Neural progenitor cell (in vitro differentiated cells): ENCODE measurements around the gene PP2D1.

Experiments used
- EZH2 ChIP-seq: fragments of 200-600 bp; sonication (generic); IDR thresholded peaks from 2 replicates; pipeline ENCODE4 v1.6.1; 2017; ENCODE audit warnings: antibody characterized with exemption, mild to moderate bottlenecking, moderate library complexity
- EZH2phosphoT487 ChIP-seq: fragments of 200-600 bp; sonication (generic); IDR thresholded peaks from 2 replicates; pipeline ENCODE4 v1.6.1; 2017; ENCODE audit warnings: antibody characterized with exemption
- TF ChIP-seq, protein P1 (sequence below): fragments of 200-600 bp; sonication (generic); IDR thresholded peaks from 2 replicates; pipeline ENCODE4 v1.5.1; 2017; ENCODE audit warnings: antibody characterized with exemption, mild to moderate bottlenecking

GRCh38 chr3:19940643-19941042, 71.4 kb downstream of the PP2D1 start:
- TF ChIP-seq, protein P1, sequence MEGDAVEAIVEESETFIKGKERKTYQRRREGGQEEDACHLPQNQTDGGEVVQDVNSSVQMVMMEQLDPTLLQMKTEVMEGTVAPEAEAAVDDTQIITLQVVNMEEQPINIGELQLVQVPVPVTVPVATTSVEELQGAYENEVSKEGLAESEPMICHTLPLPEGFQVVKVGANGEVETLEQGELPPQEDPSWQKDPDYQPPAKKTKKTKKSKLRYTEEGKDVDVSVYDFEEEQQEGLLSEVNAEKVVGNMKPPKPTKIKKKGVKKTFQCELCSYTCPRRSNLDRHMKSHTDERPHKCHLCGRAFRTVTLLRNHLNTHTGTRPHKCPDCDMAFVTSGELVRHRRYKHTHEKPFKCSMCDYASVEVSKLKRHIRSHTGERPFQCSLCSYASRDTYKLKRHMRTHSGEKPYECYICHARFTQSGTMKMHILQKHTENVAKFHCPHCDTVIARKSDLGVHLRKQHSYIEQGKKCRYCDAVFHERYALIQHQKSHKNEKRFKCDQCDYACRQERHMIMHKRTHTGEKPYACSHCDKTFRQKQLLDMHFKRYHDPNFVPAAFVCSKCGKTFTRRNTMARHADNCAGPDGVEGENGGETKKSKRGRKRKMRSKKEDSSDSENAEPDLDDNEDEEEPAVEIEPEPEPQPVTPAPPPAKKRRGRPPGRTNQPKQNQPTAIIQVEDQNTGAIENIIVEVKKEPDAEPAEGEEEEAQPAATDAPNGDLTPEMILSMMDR = no peak
- no peak for TF ChIP-seq EZH2
- no peak for TF ChIP-seq EZH2phosphoT487
